ENCODE measurements around the gene NCKAP1. TPM values are rescaled to one million over a fixed set of nuclear protein-coding genes. Genes with fewer than 3 reads are reported as not detected.

The NCKAP1 gene
- total RNA-seq, 2 donors from 2014 or later, result 19.8 to 59.9 TPM

GRCh38 chr2:183035298-183035953 lies 2.8 kb downstream of the NCKAP1 start:
- Histone ChIP-seq H3K36me3 (replicated peaks in 1 of 2; ENCODE audit: insufficient read depth in 1 of 2, low read depth in 2 of 2) (no peaks in the 10 kb centered on the region), H3K4me1 (peaks cover 62% of the 10 kb centered on the region), H3K9me3 (no peaks in the 10 kb centered on the region), H3K27me3 (no peaks in the 10 kb centered on the region), H3K27ac (peak overlapping the region; percentile 11 to 99 (median 94)), H3K4me3 (no peak overlapping the region)
- no peak for TF ChIP-seq POLR2A (IDR thresholded peaks at IDR 0.05)
- no peak for TF ChIP-seq CTCF (IDR thresholded peaks at IDR 0.05)
- no peak for DNase-seq
- 39 to 44% methylated on average over 2 of the region's 2 CpGs for WGBS, 2 donors
- ATAC-seq, result no peak
- intact Hi-C loops (cut with DNase I), result no loop called here

- Histone ChIP-seq H3K27ac (peak overlapping the region in 1 of 4 donors; percentile 99), H3K27me3 (no peaks in the 10 kb centered on the region), H3K4me3 (no peak overlapping the region), H3K4me1 (peaks cover 67% of the 10 kb centered on the region), H3K36me3 (replicated peaks in 1 of 2; ENCODE audit: insufficient read depth in 1 of 2, low read depth in 2 of 2) (no peaks in the 10 kb centered on the region), H3K9me3 (no peaks in the 10 kb centered on the region)
- DNase-seq (no peak), ATAC-seq (no peak)
- 95 to 100% methylated on average over 1 of the region's 1 CpG for WGBS, 2 donors
- TF ChIP-seq POLR2A (IDR thresholded peaks at IDR 0.05), result no peak
- TF ChIP-seq CTCF (IDR thresholded peaks at IDR 0.05), result no peak
- intact Hi-C loops (cut with DNase I), result no loop called here
These were observed 3.5 kb downstream of the NCKAP1 start for GRCh38 chr2:183034806-183035205.

DNA sequence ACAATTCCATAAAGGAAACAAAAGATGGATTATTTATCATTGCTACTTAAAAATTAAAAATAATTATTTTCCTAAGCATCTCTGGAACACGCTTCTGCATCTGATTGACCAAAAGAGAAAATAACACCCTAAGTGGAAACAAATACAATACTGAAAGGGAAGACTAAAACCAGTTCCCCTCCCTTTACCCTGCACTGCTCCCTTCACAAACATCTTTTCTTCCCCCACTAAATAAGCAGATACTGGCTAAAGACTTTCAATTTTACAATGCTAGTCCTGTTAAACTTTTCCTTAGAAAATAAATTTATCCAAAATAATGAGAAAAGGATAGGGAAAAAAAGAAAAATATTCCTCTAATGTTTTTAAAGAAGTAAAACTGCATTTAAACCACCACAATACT lies 4.3 kb downstream of the NCKAP1 start:
- WGBS, 2 donors, result 82 to 83% methylated on average over 1 of the region's 1 CpG
- ATAC-seq (no peak), DNase-seq (no peak)
- Histone ChIP-seq H3K27ac (no peak overlapping the region), H3K4me3 (no peak overlapping the region), H3K9me3 (no peaks in the 10 kb centered on the region), H3K27me3 (no peaks in the 10 kb centered on the region), H3K4me1 (peaks cover 71% of the 10 kb centered on the region), H3K36me3 (replicated peaks in 1 of 2; ENCODE audit: insufficient read depth in 1 of 2, low read depth in 2 of 2) (no peaks in the 10 kb centered on the region)
- intact Hi-C loops (cut with DNase I), result no loop called here
- TF ChIP-seq CTCF (IDR thresholded peaks at IDR 0.05) (no peak), POLR2A (IDR thresholded peaks at IDR 0.05) (no peak)

DNA sequence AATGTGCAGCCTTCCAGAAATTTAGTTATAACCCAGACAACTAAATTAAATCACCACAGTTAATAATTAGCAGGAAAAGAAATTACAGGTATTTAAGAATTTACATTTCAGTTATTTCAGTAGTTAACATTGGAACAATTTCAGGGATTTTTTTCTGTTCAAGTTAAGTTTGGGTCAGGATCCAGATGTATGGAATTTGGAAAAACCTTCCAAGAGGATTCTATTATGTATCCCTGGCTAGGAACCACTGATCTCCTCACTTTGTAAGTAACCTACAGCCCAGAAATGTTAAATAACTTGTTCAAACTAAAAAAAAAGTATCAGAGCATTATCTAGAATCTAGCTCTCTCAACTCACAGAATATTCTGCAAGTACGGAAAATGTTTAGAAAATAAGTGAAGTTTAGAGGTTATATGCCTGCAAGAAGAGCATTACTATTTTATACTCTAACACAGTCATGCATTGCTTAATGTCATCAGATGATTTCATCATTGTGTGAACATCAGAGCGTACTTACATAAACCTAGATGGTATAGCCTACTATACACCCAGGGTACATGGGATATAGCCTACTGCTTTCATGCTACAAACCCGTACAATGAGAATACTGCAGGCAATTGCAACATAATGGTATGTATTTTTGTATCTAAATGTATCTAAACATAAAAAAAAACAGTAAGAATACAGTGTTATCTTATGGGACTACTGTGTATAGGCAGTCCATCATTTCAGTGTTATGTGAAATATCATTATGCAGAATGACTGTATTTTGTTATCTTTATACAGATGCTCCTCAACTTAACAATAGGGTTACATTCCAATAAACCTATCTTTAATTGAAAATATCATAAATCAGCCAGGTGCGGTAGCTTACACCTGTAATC lies 6.1 kb downstream of the NCKAP1 start:
- Histone ChIP-seq H3K4me3 (no peak overlapping the region), H3K9me3 (no peaks in the 10 kb centered on the region), H3K4me1 (peaks cover 67% of the 10 kb centered on the region), H3K27me3 (no peaks in the 10 kb centered on the region), H3K27ac (no peak overlapping the region), H3K36me3 (replicated peaks in 1 of 2; ENCODE audit: insufficient read depth in 1 of 2, low read depth in 2 of 2) (no peaks in the 10 kb centered on the region)
- DNase-seq, result no peak
- WGBS, 2 donors, result 74 to 77% methylated on average over 4 of the region's 4 CpGs
- TF ChIP-seq POLR2A (IDR thresholded peaks at IDR 0.05) (no peak), CTCF (IDR thresholded peaks at IDR 0.05) (no peak)
- intact Hi-C loops (cut with DNase I), result no loop called here
- ATAC-seq, result no peak

Measured in body of pancreas (tissue), 4 donors.